Renal cortical epithelial cell (primary cell): ENCODE measurements around the gene CDH4. TPM values are rescaled to one million over a fixed set of nuclear protein-coding genes. Genes with fewer than 3 reads are reported as not detected.

ENCODE experiments used
- DNase-seq: peaks from one replicate; pipeline ENCODE4 v3.0.0-alpha.2; 2011; ENCODE audit warnings: low read depth
- total RNA-seq: library from RNA; depleted of rRNA; stranded (reverse); fragments of >200 nt; gene quantifications from 2 replicates; pipeline ENCODE4 v1.2.3, GENCODE V29; 2014

The CDH4 gene
- total RNA-seq, 1 donor from 2014 or later, result 6.4 TPM

GRCh38 chr20:61764471-61765025 lies 512.5 kb downstream of the CDH4 start:
- no peak for DNase-seq

DNA sequence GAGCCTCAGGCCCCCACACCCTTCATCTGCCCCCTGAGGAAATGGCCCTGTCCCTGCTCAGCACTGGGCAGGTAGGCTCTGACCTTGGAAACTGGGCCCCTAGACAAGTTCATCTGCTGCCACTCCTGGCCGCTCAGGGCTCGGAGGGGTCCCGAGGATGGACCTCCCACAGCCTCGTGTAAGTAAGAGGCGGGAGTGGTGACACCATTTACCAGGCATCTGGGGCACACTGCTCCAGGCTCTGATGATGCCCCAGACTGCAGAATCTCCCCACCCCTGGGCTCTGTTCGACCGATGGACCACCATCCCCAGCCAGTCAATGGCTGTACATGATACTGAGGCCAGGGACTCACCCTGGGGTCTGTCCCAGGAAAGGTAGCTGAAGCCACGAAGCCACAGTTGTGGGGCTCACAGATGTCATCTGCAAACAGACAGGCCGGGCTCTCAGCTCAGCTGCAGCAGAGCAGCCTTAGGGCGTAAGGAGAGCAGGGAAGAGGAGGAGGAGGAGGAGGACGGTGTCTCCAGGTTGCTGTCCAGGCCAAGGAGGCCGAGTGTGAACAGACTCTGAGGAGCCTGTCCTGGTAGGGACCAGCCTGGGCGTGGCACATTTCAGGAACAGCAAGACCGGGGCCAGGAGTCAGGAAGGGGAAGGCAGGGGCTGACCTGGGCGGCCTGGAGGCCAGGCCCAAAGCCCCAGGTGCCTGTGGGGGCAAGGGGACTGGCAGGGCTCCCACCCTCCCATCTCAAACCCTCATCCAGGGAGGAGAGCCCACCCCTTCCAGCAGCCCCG lies 513.2 kb downstream of the CDH4 start:
- no peak for DNase-seq

DNA sequence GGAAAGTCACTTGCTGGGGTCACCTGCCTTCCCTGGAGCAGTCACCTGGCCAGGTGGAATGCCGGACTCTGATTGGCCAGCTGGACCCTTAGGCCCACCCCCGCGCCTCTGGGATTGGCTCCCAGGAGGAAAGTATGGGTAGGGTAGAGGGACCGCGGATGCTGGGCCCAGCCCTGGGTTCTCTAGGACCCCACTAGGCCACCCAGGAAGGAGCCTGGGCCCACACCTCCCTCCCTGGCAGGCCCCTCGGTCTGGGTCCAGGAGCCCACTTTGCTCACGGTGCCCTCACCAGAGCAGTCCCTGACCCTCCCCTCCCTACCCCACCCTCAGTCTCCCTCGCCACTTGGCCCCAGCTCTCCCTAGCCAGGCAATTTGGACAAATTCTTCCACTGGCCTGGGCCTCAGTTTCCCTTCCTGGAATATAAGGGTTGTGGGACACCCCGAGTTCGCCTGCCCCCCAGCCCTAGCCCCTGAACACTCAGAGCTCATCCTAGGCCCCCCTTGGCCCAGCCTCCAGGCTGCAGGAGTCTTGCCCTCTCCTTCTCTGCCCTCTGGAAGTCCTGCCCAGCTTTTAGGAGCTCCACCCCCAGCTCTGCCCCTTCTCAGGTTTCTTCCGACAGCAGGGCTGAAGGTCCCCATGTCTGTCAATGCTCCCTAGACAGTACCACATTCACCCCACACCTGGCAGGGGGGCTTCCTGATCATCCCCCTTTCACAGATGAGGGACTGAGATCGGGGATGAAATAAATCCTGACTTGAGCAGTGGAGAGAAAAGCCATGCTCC lies 514.0 kb downstream of the CDH4 start:
- DNase-seq, result no peak

- no peak for DNase-seq
Observed at GRCh38 chr20:61766921-61767610, 515.0 kb downstream of the CDH4 start.

- no peak for DNase-seq
Observed at GRCh38 chr20:61767761-61768494, 515.9 kb downstream of the CDH4 start.

- DNase-seq, result no peak
Observed at GRCh38 chr20:61768571-61769285, 516.7 kb downstream of the CDH4 start.

GRCh38 chr20:61769286-61769832 lies 517.3 kb downstream of the CDH4 start:
- DNase-seq, result no peak

DNA sequence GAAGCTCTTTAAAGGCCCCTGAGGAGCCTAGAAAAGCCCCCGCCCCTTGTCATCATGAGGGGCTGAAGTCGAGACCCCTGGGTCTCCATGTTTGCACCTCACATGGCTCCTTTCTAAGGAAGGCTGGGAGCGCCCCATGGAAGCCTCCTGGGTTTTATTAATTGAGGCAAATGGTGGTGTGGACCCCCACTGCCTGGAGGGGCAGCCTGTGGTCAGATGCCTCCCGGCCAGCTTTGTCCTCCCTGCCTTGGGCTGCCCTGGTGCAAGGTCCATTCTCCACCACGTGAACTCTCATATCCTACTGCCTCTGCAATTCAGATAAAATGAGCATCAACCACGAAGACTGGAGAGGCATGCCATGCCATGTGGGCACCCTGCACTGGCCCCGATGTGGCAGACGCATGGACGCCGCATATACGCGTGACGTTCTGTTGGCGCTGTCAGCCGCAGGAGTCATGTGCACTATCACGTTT lies 518.1 kb downstream of the CDH4 start:
- DNase-seq, result no peak

DNA sequence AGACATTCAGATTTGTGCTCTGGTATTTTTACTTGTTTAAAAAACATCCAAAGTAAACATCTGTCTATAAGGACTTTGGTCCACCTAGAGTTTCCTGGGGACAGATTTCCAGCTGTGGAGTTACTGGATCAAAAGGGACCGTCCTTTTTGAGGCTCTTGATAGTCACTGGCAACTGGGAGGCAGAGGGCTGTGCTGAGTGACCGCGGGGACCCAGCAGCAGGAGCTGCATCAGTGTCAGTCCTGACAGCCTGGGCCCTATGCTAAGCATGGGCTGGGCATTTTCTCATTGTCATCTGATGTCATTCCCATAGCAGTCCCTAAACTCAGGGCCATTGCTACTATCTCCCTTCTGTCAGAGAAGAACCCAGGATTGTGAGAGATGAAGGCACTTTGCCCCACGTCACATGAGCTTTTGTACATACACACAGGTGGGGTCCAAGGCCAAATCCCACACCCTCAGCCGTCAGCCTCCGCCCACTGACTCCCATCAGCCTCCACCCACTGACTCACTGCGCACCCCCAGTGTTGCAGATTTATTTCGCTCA lies 519.8 kb downstream of the CDH4 start:
- DNase-seq, result no peak

GRCh38 chr20:61772828-61773631 lies 521.0 kb downstream of the CDH4 start:
- DNase-seq, result no peak

DNA sequence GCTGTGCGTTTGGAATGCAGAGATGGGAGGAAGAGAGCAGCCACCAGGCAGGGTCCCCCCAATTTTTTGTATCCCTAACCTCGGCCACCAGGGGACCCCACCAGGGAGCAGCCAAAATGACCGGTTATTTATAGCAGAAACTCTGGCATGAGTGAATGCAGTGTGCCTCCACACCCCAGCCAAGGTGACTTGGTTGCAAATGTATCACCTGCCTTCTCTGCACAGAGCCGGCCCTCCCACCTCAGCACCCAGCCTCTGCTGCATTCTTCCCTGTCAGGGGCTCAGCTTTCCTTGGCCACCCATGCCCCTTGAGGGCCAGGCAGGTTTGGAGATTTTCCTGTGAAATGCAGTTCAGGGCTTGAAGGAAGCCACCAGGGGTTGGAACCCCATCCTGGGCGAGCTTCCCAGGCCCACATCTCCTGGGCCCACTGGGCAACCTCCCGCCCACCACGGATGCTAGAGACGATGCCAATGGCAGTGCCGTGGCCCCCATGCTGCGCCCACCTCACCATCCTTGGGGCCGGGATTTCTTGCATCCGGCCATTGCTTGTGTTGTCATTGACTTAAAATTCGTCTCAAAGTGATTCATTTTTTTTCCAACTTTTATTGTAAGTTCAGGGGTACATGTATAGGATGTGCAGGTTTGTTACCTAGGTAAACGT lies 522.0 kb downstream of the CDH4 start:
- no peak for DNase-seq

GRCh38 chr20:61775423-61775822 lies 523.4 kb downstream of the CDH4 start:
- DNase-seq, result no peak

DNA sequence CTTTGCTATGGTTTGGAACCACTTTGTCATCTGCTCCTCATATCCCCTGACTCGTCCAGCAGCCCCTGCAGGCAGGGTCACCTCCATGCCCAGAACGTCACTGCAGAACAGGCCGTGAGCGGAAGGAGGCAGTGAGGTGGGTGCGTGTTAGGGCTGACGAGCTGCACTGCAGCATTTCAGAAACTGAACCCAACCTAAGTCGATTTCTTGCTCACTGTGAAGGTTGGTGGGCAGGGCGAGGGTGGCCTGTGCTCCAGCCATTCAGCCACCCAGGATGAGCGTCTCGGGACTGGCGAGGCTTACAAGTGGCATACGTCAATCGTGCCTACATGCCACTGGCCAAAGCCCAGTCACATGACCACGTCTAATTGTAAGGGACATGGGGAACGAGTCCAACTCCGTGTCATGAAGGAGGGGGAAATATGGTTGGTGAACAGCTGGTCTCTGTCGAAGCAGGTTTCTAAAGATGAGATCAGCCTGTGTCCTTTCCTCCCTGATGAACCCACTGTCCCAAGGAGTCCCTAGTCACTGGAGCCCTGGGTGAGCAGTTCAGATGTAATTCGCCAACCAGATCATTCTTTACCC lies 524.5 kb downstream of the CDH4 start:
- DNase-seq, result no peak

- DNase-seq, result no peak
Observed at GRCh38 chr20:61777773-61778494, 525.9 kb downstream of the CDH4 start.

DNA sequence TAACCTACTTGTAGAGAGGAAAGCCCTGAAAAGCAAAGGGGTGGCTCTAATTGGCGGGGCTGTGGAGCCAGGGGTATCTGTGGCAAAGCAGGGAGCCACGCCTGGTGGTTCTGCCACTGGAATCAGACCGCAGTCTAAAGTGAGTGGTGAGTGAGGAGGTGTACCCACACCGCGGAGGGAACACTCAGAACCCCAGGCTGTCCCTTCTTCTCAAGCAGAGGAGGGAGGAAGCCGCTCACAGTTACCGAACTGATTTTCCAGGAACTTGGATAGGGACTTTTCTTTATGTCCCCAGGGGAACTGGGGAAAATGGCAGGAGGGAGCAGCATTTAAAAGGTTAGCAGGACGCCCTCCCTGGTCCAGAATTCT lies 526.4 kb downstream of the CDH4 start:
- no peak for DNase-seq

GRCh38 chr20:61779176-61779965 lies 527.3 kb downstream of the CDH4 start:
- no peak for DNase-seq

DNA sequence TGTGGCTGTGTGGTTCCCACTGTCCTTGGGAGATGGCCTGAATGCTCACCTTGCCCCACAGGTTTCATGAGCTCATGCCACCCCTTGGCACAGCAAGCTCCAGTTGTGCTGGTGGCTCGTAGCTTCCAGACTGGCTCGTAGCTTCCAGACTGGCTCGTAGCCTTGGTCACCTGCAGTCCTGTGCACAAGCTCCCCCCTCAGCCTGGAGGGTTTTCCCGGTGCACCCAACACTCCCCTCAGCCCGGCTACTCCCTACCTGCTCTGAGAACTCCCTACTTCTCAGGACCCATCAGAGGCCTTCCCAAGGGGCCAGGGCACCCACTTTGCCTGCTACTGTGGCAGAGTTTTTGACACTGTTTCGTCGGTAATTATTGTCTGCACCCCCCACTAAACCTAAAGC lies 528.0 kb downstream of the CDH4 start:
- DNase-seq, result no peak
